ENCODE measurements around the gene ADORA2A. TPM values are rescaled to one million over a fixed set of nuclear protein-coding genes. Genes with fewer than 3 reads are reported as not detected.

ADORA2A gene
- total and polyA plus RNA-seq, 2 of the 13 experiments (the other 11 are each of a cell fraction or from before 2014, with no cell fraction given), result 3.3 to 5.0 TPM

- FAIRE-seq, result no peak
- ChIA-PET CTCF (ENCODE audit: low intra/inter-chr PET ratio, low total read pairs) (no interaction called here), POLR2A (no interaction called here)
- TF ChIP-seq KDM2A (CRISPR knock-in tag; IDR thresholded peaks at IDR 0.05; ENCODE audit: borderline replicate concordance, low read depth) (no peak), PLRG1 (conservative IDR thresholded peaks at IDR 0.05) (no peak), IKZF4 (CRISPR knock-in tag; IDR thresholded peaks at IDR 0.05; ENCODE audit: borderline replicate concordance, low read depth, not compliant biosample characterization) (no peak), ZNF788 (CRISPR knock-in tag; IDR thresholded peaks at IDR 0.05; ENCODE audit: borderline replicate concordance) (no peak), ZNF335 (CRISPR knock-in tag; IDR thresholded peaks at IDR 0.05) (no peak), ZNF468 (CRISPR knock-in tag; IDR thresholded peaks at IDR 0.05) (no peak), HIC2 (CRISPR knock-in tag; IDR thresholded peaks at IDR 0.05; ENCODE audit: low read depth) (no peak), ZBTB3 (CRISPR knock-in tag; IDR thresholded peaks at IDR 0.05; ENCODE audit: borderline replicate concordance, low read depth) (no peak), CBFB (CRISPR knock-in tag; IDR thresholded peaks at IDR 0.05) (no peak), ZNF430 (CRISPR knock-in tag; IDR thresholded peaks at IDR 0.05) (no peak), NCOA5 (CRISPR knock-in tag; IDR thresholded peaks at IDR 0.05) (no peak), ZNF609 (CRISPR knock-in tag; IDR thresholded peaks at IDR 0.05; ENCODE audit: borderline replicate concordance) (no peak), ZNF20 (CRISPR knock-in tag; IDR thresholded peaks at IDR 0.05) (no peak), ZNF256 (CRISPR knock-in tag; conservative IDR thresholded peaks at IDR 0.05) (no peak)
- TF ChIP-seq, protein P1, sequence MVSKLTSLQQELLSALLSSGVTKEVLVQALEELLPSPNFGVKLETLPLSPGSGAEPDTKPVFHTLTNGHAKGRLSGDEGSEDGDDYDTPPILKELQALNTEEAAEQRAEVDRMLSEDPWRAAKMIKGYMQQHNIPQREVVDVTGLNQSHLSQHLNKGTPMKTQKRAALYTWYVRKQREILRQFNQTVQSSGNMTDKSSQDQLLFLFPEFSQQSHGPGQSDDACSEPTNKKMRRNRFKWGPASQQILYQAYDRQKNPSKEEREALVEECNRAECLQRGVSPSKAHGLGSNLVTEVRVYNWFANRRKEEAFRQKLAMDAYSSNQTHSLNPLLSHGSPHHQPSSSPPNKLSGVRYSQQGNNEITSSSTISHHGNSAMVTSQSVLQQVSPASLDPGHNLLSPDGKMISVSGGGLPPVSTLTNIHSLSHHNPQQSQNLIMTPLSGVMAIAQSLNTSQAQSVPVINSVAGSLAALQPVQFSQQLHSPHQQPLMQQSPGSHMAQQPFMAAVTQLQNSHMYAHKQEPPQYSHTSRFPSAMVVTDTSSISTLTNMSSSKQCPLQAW (CRISPR knock-in tag; IDR thresholded peaks at IDR 0.05), result no peak
- Histone ChIP-seq H2AFZ (ENCODE audit: low read length) (no peak overlapping the region), H3K27me3 (ENCODE audit: control insufficient read depth in 1 of 2, insufficient read depth in 2 of 2, low read length in 2 of 2) (no peaks in the 10 kb centered on the region), H3K27ac (ENCODE audit: extremely low read length, insufficient read depth, low read length) (no peak overlapping the region), H3K4me1 (ENCODE audit: insufficient read depth, low read length) (peaks cover 6% of the 10 kb centered on the region; the same call in 1 of the 2 replicates), H3K36me3 (replicated peaks in 1 of 2; ENCODE audit: control insufficient read depth in 1 of 2, insufficient read depth in 2 of 2, low read length in 2 of 2) (peaks cover 5 to 19% of the 10 kb centered on the region in 2 experiments), H3K4me3 (replicated peaks in 1 of 3; ENCODE audit: insufficient read depth in 1 of 3, low read depth in 2 of 3, low read length in 3 of 3) (no peak overlapping the region), H4K20me1 (ENCODE audit: insufficient read depth, low read length) (no peaks in the 10 kb centered on the region), H3K79me2 (ENCODE audit: insufficient read depth, low read length) (no peaks in the 10 kb centered on the region), H3K9ac (ENCODE audit: insufficient read depth, low read depth, low read length) (no peak overlapping the region), H3K4me2 (ENCODE audit: low read depth, low read length) (no peak overlapping the region), H3K9me3 (ENCODE audit: low read length) (no peaks in the 10 kb centered on the region)
- WGBS (ENCODE audit: low lambda C conversion rate), result 99% methylated on average over 3 of the region's 3 CpGs
- no peak for DNase-seq (ENCODE audit: low spot score)
- in situ Hi-C loops (cut with HindIII; ENCODE audit: extremely low pct_ligation_motif_present, low pct_unique_long_range_greater_than_20kb) (no loop called here), intact Hi-C loops (cut with micrococcal nuclease; ENCODE audit: unreplicated experiment) (no loop called here)
- no peak for ATAC-seq
- BruUV-seq (replicated peaks), result no TSS peak
Observed at GRCh38 chr22:24391836-24392217, 35.6 kb upstream of the ADORA2A start.

All from HepG2 (cell line).